Neural crest cell (in vitro differentiated cells): ENCODE data around the gene TMEFF2. TPM values are rescaled to one million over a fixed set of nuclear protein-coding genes. Genes with fewer than 3 reads are reported as not detected.
A peak's percentile ranks its signal among the peaks of the same experiment; 100 is the strongest.

ENCODE experiments used
- DNase-seq: peaks from one replicate; pipeline ENCODE4 v3.0.0; 2021; ENCODE audit warnings: low read depth, mixed read lengths, low spot score
- H3K27ac Mint-ChIP-seq: one replicate; pipeline ENCODE4 v1.8.0; 2021; ENCODE audit warnings: mild to moderate bottlenecking, mixed read lengths; ENCODE audit not compliant: unreplicated experiment
- H3K27me3 Mint-ChIP-seq: 2 replicates; pipeline ENCODE4 v1.8.0; 2021; ENCODE audit warnings: low read depth, mild to moderate bottlenecking, mixed read lengths
- H3K36me3 Mint-ChIP-seq: 2 replicates; pipeline ENCODE4 v1.8.0; 2021; ENCODE audit warnings: low read depth, mild to moderate bottlenecking, mixed read lengths
- H3K4me1 Mint-ChIP-seq: 2 replicates; pipeline ENCODE4 v1.8.0; 2021; ENCODE audit warnings: mixed read lengths
- H3K4me3 Mint-ChIP-seq: one replicate; pipeline ENCODE4 v1.8.0; 2021; ENCODE audit warnings: mild to moderate bottlenecking, mixed read lengths
- H3K9me3 Mint-ChIP-seq: 2 replicates; pipeline ENCODE4 v1.8.0; 2021; ENCODE audit warnings: mixed read lengths
- total RNA-seq: library from RNA; stranded (reverse); gene quantifications from 2 replicates; pipeline ENCODE4 v1.2.1, GENCODE V29; 2021
- TF ChIP-seq, protein P1 (sequence below): fragments of 200-600 bp; sonication (generic); conservative IDR thresholded peaks from 2 replicates; pipeline ENCODE4 v1.5.0; 2021; ENCODE audit warnings: antibody characterized with exemption, mild to moderate bottlenecking

The TMEFF2 gene
- total RNA-seq, 1 donor from 2014 or later: 2.9 TPM

DNA sequence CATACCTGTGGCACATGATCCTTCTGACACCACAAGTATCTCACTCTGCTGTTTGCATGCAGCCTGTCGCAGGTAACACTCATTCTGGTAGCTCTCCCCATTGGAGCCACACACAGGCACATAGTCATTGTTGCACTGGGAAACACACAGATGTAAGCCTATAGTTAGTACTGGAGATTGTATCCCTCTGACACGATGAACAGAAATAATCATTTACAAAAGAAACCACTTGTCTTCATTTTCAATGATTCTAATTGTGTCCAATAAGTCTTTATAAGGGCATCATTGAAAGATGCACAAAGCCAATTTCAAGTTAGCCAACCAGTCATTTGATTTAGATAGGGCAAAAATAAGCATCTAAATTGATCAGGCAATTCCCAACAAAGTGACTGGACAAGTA, 10.4 kb downstream of the TMEFF2 start:
- H3K4me3 Mint-ChIP-seq: no peak overlapping the region
- no peak overlapping the region for H3K27ac Mint-ChIP-seq
- no peaks in the 10 kb centered on the region for H3K36me3 Mint-ChIP-seq
- H3K27me3 Mint-ChIP-seq: no peaks in the 10 kb centered on the region
- TF ChIP-seq, protein P1, sequence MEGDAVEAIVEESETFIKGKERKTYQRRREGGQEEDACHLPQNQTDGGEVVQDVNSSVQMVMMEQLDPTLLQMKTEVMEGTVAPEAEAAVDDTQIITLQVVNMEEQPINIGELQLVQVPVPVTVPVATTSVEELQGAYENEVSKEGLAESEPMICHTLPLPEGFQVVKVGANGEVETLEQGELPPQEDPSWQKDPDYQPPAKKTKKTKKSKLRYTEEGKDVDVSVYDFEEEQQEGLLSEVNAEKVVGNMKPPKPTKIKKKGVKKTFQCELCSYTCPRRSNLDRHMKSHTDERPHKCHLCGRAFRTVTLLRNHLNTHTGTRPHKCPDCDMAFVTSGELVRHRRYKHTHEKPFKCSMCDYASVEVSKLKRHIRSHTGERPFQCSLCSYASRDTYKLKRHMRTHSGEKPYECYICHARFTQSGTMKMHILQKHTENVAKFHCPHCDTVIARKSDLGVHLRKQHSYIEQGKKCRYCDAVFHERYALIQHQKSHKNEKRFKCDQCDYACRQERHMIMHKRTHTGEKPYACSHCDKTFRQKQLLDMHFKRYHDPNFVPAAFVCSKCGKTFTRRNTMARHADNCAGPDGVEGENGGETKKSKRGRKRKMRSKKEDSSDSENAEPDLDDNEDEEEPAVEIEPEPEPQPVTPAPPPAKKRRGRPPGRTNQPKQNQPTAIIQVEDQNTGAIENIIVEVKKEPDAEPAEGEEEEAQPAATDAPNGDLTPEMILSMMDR: no peak
- DNase-seq: no peak
- no peaks in the 10 kb centered on the region for H3K4me1 Mint-ChIP-seq
- H3K9me3 Mint-ChIP-seq: no peaks in the 10 kb centered on the region

DNA sequence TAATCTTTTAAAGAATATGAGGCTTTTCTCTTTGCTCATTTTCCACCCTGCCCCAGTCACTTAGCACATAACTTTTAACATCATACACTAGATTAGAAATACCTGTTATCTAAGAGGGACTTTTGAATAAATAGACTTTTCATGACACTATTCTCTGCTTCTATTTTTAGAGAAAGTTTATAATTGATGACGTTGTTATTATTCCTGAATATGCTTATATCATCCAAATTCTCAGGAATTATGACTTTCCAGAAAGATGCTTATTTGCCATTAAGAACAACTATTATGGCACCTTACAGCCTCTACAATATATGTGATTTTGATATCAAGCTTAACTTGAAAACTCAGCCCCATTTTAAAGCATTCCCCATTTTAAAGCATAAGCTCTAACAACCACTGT, 11.4 kb downstream of the TMEFF2 start:
- TF ChIP-seq, protein P1: no peak
- no peaks in the 10 kb centered on the region for H3K9me3 Mint-ChIP-seq
- no peak for DNase-seq
- no peaks in the 10 kb centered on the region for H3K27me3 Mint-ChIP-seq
- no peak overlapping the region for H3K4me3 Mint-ChIP-seq
- no peak overlapping the region for H3K27ac Mint-ChIP-seq
- H3K36me3 Mint-ChIP-seq: no peaks in the 10 kb centered on the region
- H3K4me1 Mint-ChIP-seq: no peaks in the 10 kb centered on the region

DNA sequence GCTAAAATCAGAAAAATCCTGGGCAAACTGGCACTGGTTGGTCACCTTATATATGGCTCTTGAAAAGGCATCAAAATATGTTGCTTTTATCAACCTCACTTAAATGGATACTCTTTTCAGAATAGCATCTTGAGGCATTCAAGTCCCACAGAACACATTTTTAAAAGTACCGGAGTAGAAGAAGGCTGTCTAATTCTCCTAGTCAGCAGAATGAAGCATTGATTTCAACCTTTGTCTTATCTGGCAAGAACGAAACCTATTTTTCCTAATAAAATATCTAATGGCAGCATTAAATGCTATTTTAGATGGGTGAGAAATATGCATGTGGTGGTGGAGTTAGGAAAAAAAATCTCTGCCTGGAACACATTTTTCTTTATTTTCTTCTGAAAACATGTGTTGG, 27.8 kb downstream of the TMEFF2 start:
- H3K9me3 Mint-ChIP-seq: no peaks in the 10 kb centered on the region
- H3K27me3 Mint-ChIP-seq: peaks cover 3% of the 10 kb centered on the region
- TF ChIP-seq, protein P1: no peak
- H3K36me3 Mint-ChIP-seq: no peaks in the 10 kb centered on the region
- no peak overlapping the region for H3K4me3 Mint-ChIP-seq
- H3K4me1 Mint-ChIP-seq: peaks cover 5% of the 10 kb centered on the region
- DNase-seq: no peak
- H3K27ac Mint-ChIP-seq: no peak overlapping the region

DNA sequence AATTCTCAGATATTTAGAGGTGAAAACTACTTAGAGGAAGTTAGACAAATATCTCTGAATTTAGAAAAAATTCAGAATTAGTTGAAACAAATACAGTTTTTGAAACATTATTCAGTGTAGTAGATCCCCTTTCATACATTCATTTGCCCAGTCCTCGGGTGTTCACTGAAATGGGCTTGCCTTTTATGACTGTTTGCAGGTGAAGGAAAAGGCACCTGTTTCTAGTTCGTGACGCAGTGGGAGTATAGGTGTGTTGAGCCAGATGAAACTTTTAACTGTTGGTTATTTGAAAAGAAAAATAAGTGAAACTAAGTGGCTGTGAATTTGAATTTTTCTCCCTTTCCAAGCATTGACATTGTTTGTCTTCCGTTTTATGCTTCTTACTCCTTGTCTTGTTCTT, 28.9 kb downstream of the TMEFF2 start:
- Mint-ChIP-seq H3K27ac (no peak overlapping the region), H3K27me3 (no peaks in the 10 kb centered on the region), H3K36me3 (no peaks in the 10 kb centered on the region), H3K4me1 (peaks cover 5% of the 10 kb centered on the region), H3K9me3 (no peaks in the 10 kb centered on the region), H3K4me3 (no peak overlapping the region)
- TF ChIP-seq, protein P1: no peak
- DNase-seq: no peak

DNA sequence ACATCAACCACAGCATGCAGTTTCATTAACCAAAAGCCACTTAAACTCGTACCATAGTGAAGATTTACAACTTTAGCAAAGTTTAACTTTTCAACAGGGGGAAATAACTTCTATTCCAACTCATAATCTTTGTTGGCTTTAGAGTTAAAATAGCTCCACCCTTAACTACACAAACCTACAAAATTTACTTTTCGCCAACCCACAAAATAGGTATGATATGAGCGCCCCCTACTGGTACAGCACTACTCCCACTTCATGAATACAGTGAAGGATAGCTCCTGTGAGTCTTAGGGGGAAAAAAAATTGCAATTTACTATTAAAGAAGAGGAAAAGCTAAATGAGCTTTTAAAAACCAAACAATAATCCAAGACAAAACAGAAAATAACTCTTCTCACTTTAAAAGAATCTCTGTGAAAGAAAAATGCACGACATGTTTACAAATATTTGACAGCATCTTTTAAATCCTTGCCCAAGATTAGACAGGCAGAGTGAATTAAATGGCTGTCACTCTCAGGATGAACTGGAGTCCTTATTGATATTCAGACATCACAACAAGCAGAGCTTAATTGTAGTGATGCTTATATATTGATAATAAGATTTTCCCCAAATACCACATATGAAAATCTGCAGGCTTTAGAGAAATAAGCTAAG, 32.2 kb downstream of the TMEFF2 start:
- Mint-ChIP-seq H3K27ac (no peak overlapping the region), H3K4me1 (peaks cover 11% of the 10 kb centered on the region), H3K27me3 (no peaks in the 10 kb centered on the region), H3K36me3 (no peaks in the 10 kb centered on the region), H3K9me3 (no peaks in the 10 kb centered on the region), H3K4me3 (no peak overlapping the region)
- TF ChIP-seq, protein P1: peak; percentile 93
- DNase-seq: peak; percentile 73
